ENCODE results near the gene CXCL16. TPM values are rescaled to one million over a fixed set of nuclear protein-coding genes. Genes with fewer than 3 reads are reported as not detected.
A peak's percentile ranks its signal among the peaks of the same experiment; 100 is the strongest.

Gene CXCL16
- total and polyA plus RNA-seq, 12 donors, result 2.4 to 50.1 (median 36.2) TPM

GRCh38 chr17:4742133-4742532, 2.4 kb upstream of the CXCL16 start:
- WGBS, 4 donors, result 69 to 86% (median 77%) methylated on average over 8 to 9 of the region's 9 CpGs
- Histone ChIP-seq H3K36me3 (replicated peaks in 1 of 2) (no peaks in the 10 kb centered on the region), H3K27ac (no peak overlapping the region), H3K4me3 (no peak overlapping the region), H3K27me3 (peaks cover 6% of the 10 kb centered on the region), H3K4me1 (replicated peaks in 1 of 2) (peaks cover 6 to 13% of the 10 kb centered on the region in 2 donors), H3K9me3 (replicated peaks in 1 of 3) (no peaks in the 10 kb centered on the region)
- intact Hi-C loops (cut with DNase I), result no loop called here
- TF ChIP-seq POLR2A (IDR thresholded peaks at IDR 0.05), result no peak
- no peak for TF ChIP-seq CTCF (IDR thresholded peaks at IDR 0.05)
- DNase-seq, result no peak

DNA sequence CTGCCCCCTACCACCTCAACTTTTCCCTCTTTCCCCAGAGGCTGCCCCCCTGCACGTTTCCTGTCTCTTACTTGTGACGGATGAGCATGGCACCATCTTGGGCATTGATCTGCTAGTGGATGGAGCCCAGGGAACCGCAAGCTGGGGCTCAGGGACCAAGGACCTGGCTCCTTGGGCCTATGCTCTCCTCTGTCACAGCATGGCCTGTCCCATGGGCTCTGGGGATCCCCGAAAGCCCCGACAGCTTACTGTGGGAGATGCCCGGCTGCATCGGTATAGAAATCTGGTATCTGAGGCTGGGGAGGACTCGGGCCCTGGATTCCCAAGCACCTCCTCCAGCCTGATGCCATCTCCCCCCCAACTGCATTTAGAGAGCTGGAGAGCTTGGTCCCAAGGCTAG, 1.8 kb upstream of the CXCL16 start:
- 94 to 100% (median 96%) methylated on average over 3 to 8 of the region's 8 CpGs for WGBS, 4 donors
- Histone ChIP-seq H3K4me3 (no peak overlapping the region), H3K4me1 (replicated peaks in 1 of 2) (peaks cover 6 to 13% of the 10 kb centered on the region in 2 donors), H3K27ac (no peak overlapping the region), H3K36me3 (replicated peaks in 1 of 2) (no peaks in the 10 kb centered on the region), H3K9me3 (replicated peaks in 1 of 3) (no peaks in the 10 kb centered on the region), H3K27me3 (peaks cover 6% of the 10 kb centered on the region)
- no peak for DNase-seq
- TF ChIP-seq CTCF (IDR thresholded peaks at IDR 0.05), result no peak
- no peak for TF ChIP-seq POLR2A (IDR thresholded peaks at IDR 0.05)
- intact Hi-C loops (cut with DNase I), result no loop called here

DNA sequence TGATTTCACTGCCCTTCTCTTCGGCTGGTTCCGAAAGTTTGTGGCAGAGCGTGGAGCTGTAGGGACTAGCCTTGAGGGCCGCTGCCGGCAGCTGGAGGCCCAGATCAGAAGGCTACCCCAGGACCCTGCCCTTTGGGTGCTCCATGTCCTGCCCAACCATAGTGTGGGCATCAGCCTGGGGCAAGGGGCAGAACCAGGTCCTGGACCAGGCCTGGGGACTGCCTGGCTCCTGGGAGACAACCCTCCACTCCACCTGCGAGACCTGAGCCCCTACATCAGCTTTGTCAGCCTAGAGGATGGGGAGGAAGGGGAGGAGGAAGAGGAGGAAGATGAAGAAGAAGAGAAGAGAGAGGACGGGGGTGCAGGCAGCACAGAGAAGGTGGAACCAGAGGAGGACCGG, 856 bp upstream of the CXCL16 start:
- peaks cover 6% of the 10 kb centered on the region for H3K27me3 ChIP-seq
- H3K9me3 ChIP-seq (replicated peaks in 1 of 3), result no peaks in the 10 kb centered on the region
- intact Hi-C loops (cut with DNase I), result no loop called here
- no peak overlapping the region for H3K4me3 ChIP-seq
- no peak overlapping the region for H3K27ac ChIP-seq
- H3K4me1 ChIP-seq (replicated peaks in 1 of 2), result peaks cover 6 to 13% of the 10 kb centered on the region in 2 donors
- TF ChIP-seq POLR2A (IDR thresholded peaks at IDR 0.05) (no peak), CTCF (IDR thresholded peaks at IDR 0.05) (no peak)
- H3K36me3 ChIP-seq (replicated peaks in 1 of 2), result no peaks in the 10 kb centered on the region
- no peak for DNase-seq
- 94 to 96% (median 95%) methylated on average over 4 to 8 of the region's 8 CpGs for WGBS, 4 donors

GRCh38 chr17:4740025-4740351, 260 bp upstream of the CXCL16 start:
- Histone ChIP-seq H3K4me3 (peak overlapping the region in 2 of 4 donors; percentile 56 to 91), H3K4me1 (replicated peaks in 1 of 2) (peaks cover 6 to 13% of the 10 kb centered on the region in 2 donors), H3K9me3 (replicated peaks in 1 of 3) (no peaks in the 10 kb centered on the region), H3K27me3 (peaks cover 6% of the 10 kb centered on the region), H3K36me3 (replicated peaks in 1 of 2) (no peaks in the 10 kb centered on the region), H3K27ac (peak overlapping the region in 2 of 5 donors; percentile 74 to 85)
- TF ChIP-seq POLR2A (IDR thresholded peaks at IDR 0.05) (no peak), CTCF (IDR thresholded peaks at IDR 0.05) (no peak)
- intact Hi-C loops (cut with DNase I), result no loop called here
- 10 to 22% (median 12%) methylated on average over 12 to 13 of the region's 13 CpGs for WGBS, 4 donors
- DNase-seq, result no peak
